Measurements from ENCODE around the gene CYP2B6.
"Not testable (repeated sequence)": the region's sequence is repeated elsewhere in the genome, so short reads cannot be mapped to it uniquely, and the experiment has no call there.

DNA sequence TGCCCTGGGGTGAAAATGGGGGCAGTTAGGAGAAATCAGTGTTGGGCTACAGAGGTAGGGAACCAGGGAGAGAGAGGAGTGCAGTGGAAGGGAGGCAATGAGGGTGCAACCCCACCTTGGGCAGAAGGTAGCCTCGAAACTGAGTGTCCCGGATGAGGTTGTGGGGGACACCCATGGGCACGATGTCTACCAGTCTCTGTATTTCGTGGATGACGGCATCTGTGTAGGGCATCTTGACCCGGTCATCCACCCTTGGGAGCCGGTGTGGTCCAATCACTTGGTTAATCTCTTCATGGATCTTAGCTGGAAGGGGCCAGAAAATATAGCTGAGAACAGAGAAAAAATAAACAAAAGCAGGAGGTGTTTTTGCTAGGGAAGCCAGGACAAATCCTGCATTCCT, 61.1 kb downstream of the CYP2B6 start:
- TF ChIP-seq, protein P1, sequence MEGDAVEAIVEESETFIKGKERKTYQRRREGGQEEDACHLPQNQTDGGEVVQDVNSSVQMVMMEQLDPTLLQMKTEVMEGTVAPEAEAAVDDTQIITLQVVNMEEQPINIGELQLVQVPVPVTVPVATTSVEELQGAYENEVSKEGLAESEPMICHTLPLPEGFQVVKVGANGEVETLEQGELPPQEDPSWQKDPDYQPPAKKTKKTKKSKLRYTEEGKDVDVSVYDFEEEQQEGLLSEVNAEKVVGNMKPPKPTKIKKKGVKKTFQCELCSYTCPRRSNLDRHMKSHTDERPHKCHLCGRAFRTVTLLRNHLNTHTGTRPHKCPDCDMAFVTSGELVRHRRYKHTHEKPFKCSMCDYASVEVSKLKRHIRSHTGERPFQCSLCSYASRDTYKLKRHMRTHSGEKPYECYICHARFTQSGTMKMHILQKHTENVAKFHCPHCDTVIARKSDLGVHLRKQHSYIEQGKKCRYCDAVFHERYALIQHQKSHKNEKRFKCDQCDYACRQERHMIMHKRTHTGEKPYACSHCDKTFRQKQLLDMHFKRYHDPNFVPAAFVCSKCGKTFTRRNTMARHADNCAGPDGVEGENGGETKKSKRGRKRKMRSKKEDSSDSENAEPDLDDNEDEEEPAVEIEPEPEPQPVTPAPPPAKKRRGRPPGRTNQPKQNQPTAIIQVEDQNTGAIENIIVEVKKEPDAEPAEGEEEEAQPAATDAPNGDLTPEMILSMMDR (IDR thresholded peaks at IDR 0.05), result not testable (repeated sequence)
- TF ChIP-seq POLR2AphosphoS5, EP300 (IDR thresholded peaks at IDR 0.05): not testable (repeated sequence)
